Fibroblast of villous mesenchyme (primary cell): Measurements from ENCODE around the gene PPFIA2. TPM values are rescaled to one million over a fixed set of nuclear protein-coding genes. Genes with fewer than 3 reads are reported as not detected.
A peak's percentile ranks its signal among the peaks of the same experiment; 100 is the strongest.

ENCODE experiments used
- DNase-seq: peaks from one replicate; pipeline ENCODE4 v3.0.0-alpha.2; 2010; ENCODE audit warnings: low read depth
- H3K4me3 ChIP-seq: 2 replicates; pipeline ENCODE4 v1.5.1; 2011; ENCODE audit warnings: low read depth, mild to moderate bottlenecking, low read length
- CTCF ChIP-seq: IDR thresholded peaks from 2 replicates; pipeline ENCODE4 v1.5.1; 2012; ENCODE audit warnings: low read depth, mild to moderate bottlenecking, low read length; ENCODE audit not compliant: insufficient read depth
- total RNA-seq: library from RNA; depleted of rRNA; stranded (reverse); fragments of >200 nt; gene quantifications from 2 replicates; pipeline ENCODE4 v1.2.3, GENCODE V29; 2012

PPFIA2 gene
- total RNA-seq, 1 donor, result 4.7 TPM

GRCh38 chr12:81401241-81401640, 357.9 kb downstream of the PPFIA2 start:
- H3K4me3 ChIP-seq, result no peak overlapping the region
- DNase-seq, result no peak
- no peak for TF ChIP-seq CTCF

GRCh38 chr12:81400024-81400423, 359.1 kb downstream of the PPFIA2 start:
- H3K4me3 ChIP-seq, result no peak overlapping the region
- no peak for DNase-seq
- no peak for TF ChIP-seq CTCF

GRCh38 chr12:81395431-81395830, 363.7 kb downstream of the PPFIA2 start:
- TF ChIP-seq CTCF, result no peak
- no peak overlapping the region for H3K4me3 ChIP-seq
- no peak for DNase-seq

- H3K4me3 ChIP-seq, result no peak overlapping the region
- TF ChIP-seq CTCF, result no peak
- peak; percentile 25 for DNase-seq
Observed at GRCh38 chr12:81389550-81390099, 369.5 kb downstream of the PPFIA2 start.

- TF ChIP-seq CTCF, result no peak
- no peak for DNase-seq
- H3K4me3 ChIP-seq, result no peak overlapping the region
Observed at GRCh38 chr12:81386101-81386500, 373.0 kb downstream of the PPFIA2 start.

GRCh38 chr12:81381951-81382350, 377.2 kb downstream of the PPFIA2 start:
- no peak for DNase-seq
- no peak for TF ChIP-seq CTCF

More at GRCh38 chr12:81381951-81382350, 377.2 kb downstream of the PPFIA2 start:
- no peak overlapping the region for H3K4me3 ChIP-seq
